HepG2 (cell line): ENCODE results near the gene RSPRY1. TPM values are rescaled to one million over a fixed set of nuclear protein-coding genes. Genes with fewer than 3 reads are reported as not detected.

Experiments
- CHD4 ChIP-seq: fragments of 200-600 bp; sonication (generic); IDR thresholded peaks from 2 replicates; pipeline ENCODE4 v1.7.0; 2017; ENCODE audit warnings: mild to moderate bottlenecking, low read length, borderline replicate concordance
- FLYWCH1 ChIP-seq: sonication (generic); formaldehyde crosslinking; IDR thresholded peaks from 2 replicates; pipeline ENCODE4 v1.8.1; 2023; ENCODE audit warnings: mild to moderate bottlenecking, missing genetic modification reagents
- GFI1 ChIP-seq: sonication (generic); formaldehyde crosslinking; IDR thresholded peaks from 2 replicates; pipeline ENCODE4 v1.5.0; 2020; ENCODE audit warnings: missing genetic modification reagents, mild to moderate bottlenecking, borderline replicate concordance
- GTF3A ChIP-seq: sonication (generic); formaldehyde crosslinking; conservative IDR thresholded peaks from 2 replicates; pipeline ENCODE4 v1.4.0; 2020; ENCODE audit warnings: mild to moderate bottlenecking, missing genetic modification reagents
- HDAC6 ChIP-seq: fragments of 200-600 bp; sonication (generic); IDR thresholded peaks from 2 replicates; pipeline ENCODE4 v1.7.0; 2017; ENCODE audit warnings: mild to moderate bottlenecking, antibody characterized with exemption, low read length, low read depth
- MEIS1 ChIP-seq: sonication (generic); formaldehyde crosslinking; IDR thresholded peaks from 2 replicates; pipeline ENCODE4 v1.9.0; 2021; ENCODE audit warnings: mild to moderate bottlenecking, missing genetic modification reagents, moderate library complexity, borderline replicate concordance
- MIER3 ChIP-seq: IDR thresholded peaks from 2 replicates; pipeline ENCODE4 v1.6.1; 2016; ENCODE audit warnings: missing compliant biosample characterization, borderline replicate concordance
- NCOA1 ChIP-seq: sonication (generic); formaldehyde crosslinking; IDR thresholded peaks from 2 replicates; pipeline ENCODE4 v1.9.0; 2021; ENCODE audit warnings: missing genetic modification reagents
- NFRKB ChIP-seq: fragments of 450-650 bp; IDR thresholded peaks from 2 replicates; pipeline ENCODE4 v1.6.1; 2017
- RORA ChIP-seq: sonication (generic); formaldehyde crosslinking; IDR thresholded peaks from 2 replicates; pipeline ENCODE4 v1.5.0; 2020; ENCODE audit warnings: mild to moderate bottlenecking, missing genetic modification reagents, moderate library complexity
- SNAPC2 ChIP-seq: sonication (generic); formaldehyde crosslinking; IDR thresholded peaks from 2 replicates; pipeline ENCODE4 v1.8.1; 2022; ENCODE audit warnings: mild to moderate bottlenecking, missing genetic modification reagents
- SOX13 ChIP-seq, 3 experiments: fragments of 450-650 bp in 1 of 3; sonication (generic) in 1 of 3; formaldehyde crosslinking in 1 of 3; IDR thresholded peaks in 2 of 3; conservative IDR thresholded peaks in 1 of 3; 2 replicates each; pipeline versions ENCODE4 v1.5.0 to v1.6.1; 2016 to 2020; ENCODE audit warnings: antibody characterized with exemption in 1 of 3, mild to moderate bottlenecking in 1 of 3, missing compliant biosample characterization in 1 of 3, missing genetic modification reagents in 1 of 3, moderate library complexity in 1 of 3
- TARDBP ChIP-seq: sonication (generic); formaldehyde crosslinking; IDR thresholded peaks from 2 replicates; pipeline ENCODE4 v1.8.0; 2022; ENCODE audit warnings: mild to moderate bottlenecking, missing genetic modification reagents
- TOPORS ChIP-seq: sonication (generic); formaldehyde crosslinking; IDR thresholded peaks from 2 replicates; pipeline ENCODE4 v1.8.0; 2023; ENCODE audit warnings: mild to moderate bottlenecking, missing genetic modification reagents
- U2AF2 ChIP-seq: fragments of 200-400 bp; formaldehyde crosslinking; IDR thresholded peaks from 2 replicates; pipeline ENCODE4 v1.6.1; 2017; ENCODE audit warnings: low read depth, mild to moderate bottlenecking, low read length
- YEATS4 ChIP-seq: sonication (generic); formaldehyde crosslinking; IDR thresholded peaks from 2 replicates; pipeline ENCODE4 v1.4.0; 2020; ENCODE audit warnings: missing genetic modification reagents, borderline replicate concordance
- ZBTB20 ChIP-seq: sonication (generic); formaldehyde crosslinking; IDR thresholded peaks from 2 replicates; pipeline ENCODE4 v1.8.1; 2023; ENCODE audit warnings: missing genetic modification reagents, low read depth, mild to moderate bottlenecking, borderline replicate concordance
- ZMAT3 ChIP-seq: sonication (generic); formaldehyde crosslinking; conservative IDR thresholded peaks from 2 replicates; pipeline ENCODE4 v1.7.0; 2021; ENCODE audit warnings: missing genetic modification reagents
- ZNF790 ChIP-seq: sonication (generic); formaldehyde crosslinking; IDR thresholded peaks from 2 replicates; pipeline ENCODE4 v1.8.0; 2022; ENCODE audit warnings: missing genetic modification reagents, mild to moderate bottlenecking, borderline replicate concordance
- polyA plus RNA-seq, 8 experiments: library from polyadenylated mRNA; depleted of rRNA in 3 of 8; stranded (reverse) in 7 of 8; unstranded in 1 of 8; fragments of >200 nt; fragmentation: Illumina TruSeq in 4 of 8; extraction: Trizol in 4 of 8; gene quantifications; 2 replicates each; pipeline versions ENCODE4 v1.2.1 to v1.2.3, GENCODE V29; 2011 to 2016; ENCODE audit warnings: low read depth in 4 of 8, missing spikeins in 1 of 8, mixed read lengths in 1 of 8; ENCODE audit not compliant: insufficient read depth in 1 of 8
- total RNA-seq, 5 experiments: library from RNA; depleted of rRNA; stranded (reverse); fragments of >200 nt; fragmentation: Illumina TruSeq; extraction: Trizol; gene quantifications; 2 replicates each; pipeline ENCODE4 v1.2.3, GENCODE V29; 2016; ENCODE audit warnings: low read depth in 1 of 5
- TF ChIP-seq, protein P1 (sequence below): sonication (generic); formaldehyde crosslinking; IDR thresholded peaks from 2 replicates; pipeline ENCODE4 v1.4.0; 2020; ENCODE audit warnings: mild to moderate bottlenecking, missing genetic modification reagents
- TF ChIP-seq, protein P2 (sequence below): sonication (generic); formaldehyde crosslinking; IDR thresholded peaks from 2 replicates; pipeline ENCODE4 v1.8.0; 2022; ENCODE audit warnings: low read depth, missing genetic modification reagents
- TF ChIP-seq, protein P3 (sequence below), 2 experiments: IDR thresholded peaks; 2 replicates each; pipeline ENCODE4 v1.6.1; 2011 to 2012; ENCODE audit warnings: low read length in 2 of 2, borderline replicate concordance in 1 of 2, low read depth in 1 of 2, mild to moderate bottlenecking in 1 of 2, moderate library complexity in 1 of 2

Gene RSPRY1
- total and polyA plus RNA-seq, 2 of the 13 experiments (the other 11 are each of a cell fraction or from before 2014, with no cell fraction given) = 53.4 to 61.0 TPM

DNA sequence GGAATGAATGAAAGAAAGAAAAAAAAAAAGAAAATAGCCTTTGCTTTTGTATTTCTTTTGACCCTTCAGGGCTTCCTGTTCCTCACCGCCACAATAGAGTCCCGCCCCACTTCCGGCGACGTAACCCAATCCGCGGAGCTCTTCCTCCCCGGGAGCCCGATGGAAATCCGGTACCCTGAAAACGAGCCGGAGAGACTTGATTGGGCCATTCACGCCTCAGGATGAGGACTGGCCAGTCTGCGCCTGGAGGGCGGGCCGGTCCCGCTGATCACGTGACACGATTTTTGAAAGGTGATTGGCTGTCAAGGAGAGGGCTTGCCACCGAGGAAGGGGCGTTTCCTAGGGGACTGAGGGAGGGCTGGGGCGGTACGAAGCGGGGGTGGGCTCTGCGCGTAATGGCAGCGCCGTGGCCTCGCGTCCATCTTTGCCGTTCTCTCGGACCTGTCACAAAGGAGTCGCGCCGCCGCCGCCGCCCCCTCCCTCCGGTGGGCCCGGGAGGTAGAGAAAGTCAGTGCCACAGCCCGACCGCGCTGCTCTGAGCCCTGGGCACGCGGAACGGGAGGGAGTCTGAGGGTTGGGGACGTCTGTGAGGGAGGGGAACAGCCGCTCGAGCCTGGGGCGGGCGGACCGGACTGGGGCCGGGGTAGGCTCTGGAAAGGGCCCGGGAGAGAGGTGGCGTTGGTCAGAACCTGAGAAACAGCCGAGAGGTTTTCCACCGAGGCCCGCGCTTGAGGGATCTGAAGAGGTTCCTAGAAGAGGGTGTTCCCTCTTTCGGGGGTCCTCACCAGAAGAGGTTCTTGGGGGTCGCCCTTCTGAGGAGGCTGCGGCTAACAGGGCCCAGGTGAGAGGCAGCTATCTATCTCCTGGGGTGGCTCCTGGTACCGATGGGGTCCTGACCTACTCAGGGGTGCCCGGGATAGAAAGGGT lies at the start of gene RSPRY1, which contains the start of gene PSME3IP1 (continued):
- TF ChIP-seq, protein P1, sequence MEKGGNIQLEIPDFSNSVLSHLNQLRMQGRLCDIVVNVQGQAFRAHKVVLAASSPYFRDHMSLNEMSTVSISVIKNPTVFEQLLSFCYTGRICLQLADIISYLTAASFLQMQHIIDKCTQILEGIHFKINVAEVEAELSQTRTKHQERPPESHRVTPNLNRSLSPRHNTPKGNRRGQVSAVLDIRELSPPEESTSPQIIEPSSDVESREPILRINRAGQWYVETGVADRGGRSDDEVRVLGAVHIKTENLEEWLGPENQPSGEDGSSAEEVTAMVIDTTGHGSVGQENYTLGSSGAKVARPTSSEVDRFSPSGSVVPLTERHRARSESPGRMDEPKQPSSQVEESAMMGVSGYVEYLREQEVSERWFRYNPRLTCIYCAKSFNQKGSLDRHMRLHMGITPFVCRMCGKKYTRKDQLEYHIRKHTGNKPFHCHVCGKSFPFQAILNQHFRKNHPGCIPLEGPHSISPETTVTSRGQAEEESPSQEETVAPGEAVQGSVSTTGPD (CRISPR knock-in tag) = no peak
- no peak for TF ChIP-seq TOPORS (CRISPR knock-in tag)
- TF ChIP-seq FLYWCH1 (CRISPR knock-in tag) = no peak
- no peak for TF ChIP-seq RORA
- TF ChIP-seq GFI1 (CRISPR knock-in tag) = no peak; the same call in 1 of the 2 replicates
- TF ChIP-seq TARDBP (CRISPR knock-in tag) = no peak
- peak; percentile 72; the same call in 1 of the 2 replicates for TF ChIP-seq ZBTB20
- peak; percentile 88 for TF ChIP-seq YEATS4 (CRISPR knock-in tag)
- peak; percentile 21; the same call in 1 of the 2 replicates for TF ChIP-seq ZMAT3 (CRISPR knock-in tag)
- no peak; the same call in 1 of the 2 replicates for TF ChIP-seq SNAPC2 (CRISPR knock-in tag)
- TF ChIP-seq NCOA1 (CRISPR knock-in tag) = 0 out of 2 replicates have a peak, but pooled peaks have one; percentile 67
- TF ChIP-seq MEIS1 (CRISPR knock-in tag) = peak; percentile 53; the same call in 1 of the 2 replicates
- TF ChIP-seq U2AF2 = 0 out of 2 replicates have a peak, but pooled peaks have one; percentile 22
- no peak for TF ChIP-seq MIER3 (CRISPR knock-in tag)
- TF ChIP-seq CHD4 = no peak
- no peak for TF ChIP-seq SOX13 (IDR thresholded peaks at IDR 0.05)
- 0 out of 4 replicates have a peak, but pooled peaks of 1 of the 2 experiments have one; percentile 9 for TF ChIP-seq SOX13 (CRISPR knock-in tag; conservative IDR thresholded peaks at IDR 0.05 in 1 of 2, IDR thresholded peaks at IDR 0.05 in 1 of 2)
- TF ChIP-seq NFRKB = 0 out of 2 replicates have a peak, but pooled peaks have one; percentile 21
- TF ChIP-seq, protein P2, sequence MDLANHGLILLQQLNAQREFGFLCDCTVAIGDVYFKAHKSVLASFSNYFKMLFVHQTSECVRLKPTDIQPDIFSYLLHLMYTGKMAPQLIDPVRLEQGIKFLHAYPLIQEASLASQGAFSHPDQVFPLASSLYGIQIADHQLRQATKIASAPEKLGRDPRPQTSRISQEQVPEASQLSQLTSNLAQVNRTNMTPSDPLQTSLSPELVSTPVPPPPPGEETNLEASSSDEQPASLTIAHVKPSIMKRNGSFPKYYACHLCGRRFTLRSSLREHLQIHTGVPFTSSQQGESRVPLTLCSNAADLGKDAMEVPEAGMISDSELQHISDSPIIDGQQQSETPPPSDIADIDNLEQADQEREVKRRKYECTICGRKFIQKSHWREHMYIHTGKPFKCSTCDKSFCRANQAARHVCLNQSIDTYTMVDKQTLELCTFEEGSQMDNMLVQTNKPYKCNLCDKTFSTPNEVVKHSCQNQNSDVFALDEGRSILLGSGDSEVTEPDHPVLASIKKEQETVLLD (CRISPR knock-in tag) = peak; percentile 84; the same call in 1 of the 2 replicates
- TF ChIP-seq GTF3A (CRISPR knock-in tag) = no peak
- TF ChIP-seq, protein P3, sequence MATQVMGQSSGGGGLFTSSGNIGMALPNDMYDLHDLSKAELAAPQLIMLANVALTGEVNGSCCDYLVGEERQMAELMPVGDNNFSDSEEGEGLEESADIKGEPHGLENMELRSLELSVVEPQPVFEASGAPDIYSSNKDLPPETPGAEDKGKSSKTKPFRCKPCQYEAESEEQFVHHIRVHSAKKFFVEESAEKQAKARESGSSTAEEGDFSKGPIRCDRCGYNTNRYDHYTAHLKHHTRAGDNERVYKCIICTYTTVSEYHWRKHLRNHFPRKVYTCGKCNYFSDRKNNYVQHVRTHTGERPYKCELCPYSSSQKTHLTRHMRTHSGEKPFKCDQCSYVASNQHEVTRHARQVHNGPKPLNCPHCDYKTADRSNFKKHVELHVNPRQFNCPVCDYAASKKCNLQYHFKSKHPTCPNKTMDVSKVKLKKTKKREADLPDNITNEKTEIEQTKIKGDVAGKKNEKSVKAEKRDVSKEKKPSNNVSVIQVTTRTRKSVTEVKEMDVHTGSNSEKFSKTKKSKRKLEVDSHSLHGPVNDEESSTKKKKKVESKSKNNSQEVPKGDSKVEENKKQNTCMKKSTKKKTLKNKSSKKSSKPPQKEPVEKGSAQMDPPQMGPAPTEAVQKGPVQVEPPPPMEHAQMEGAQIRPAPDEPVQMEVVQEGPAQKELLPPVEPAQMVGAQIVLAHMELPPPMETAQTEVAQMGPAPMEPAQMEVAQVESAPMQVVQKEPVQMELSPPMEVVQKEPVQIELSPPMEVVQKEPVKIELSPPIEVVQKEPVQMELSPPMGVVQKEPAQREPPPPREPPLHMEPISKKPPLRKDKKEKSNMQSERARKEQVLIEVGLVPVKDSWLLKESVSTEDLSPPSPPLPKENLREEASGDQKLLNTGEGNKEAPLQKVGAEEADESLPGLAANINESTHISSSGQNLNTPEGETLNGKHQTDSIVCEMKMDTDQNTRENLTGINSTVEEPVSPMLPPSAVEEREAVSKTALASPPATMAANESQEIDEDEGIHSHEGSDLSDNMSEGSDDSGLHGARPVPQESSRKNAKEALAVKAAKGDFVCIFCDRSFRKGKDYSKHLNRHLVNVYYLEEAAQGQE (IDR thresholded peaks at IDR 0.05; ENCODE audit: borderline replicate concordance in 1 of 2, low read depth in 1 of 2, low read length in 2 of 2) = no peak; a peak in 1 of 4 replicates
- no peak for TF ChIP-seq ZNF790 (CRISPR knock-in tag)
- no peak for TF ChIP-seq HDAC6
